H1 (cell line): ENCODE measurements around the gene EXD3. TPM values are rescaled to one million over a fixed set of nuclear protein-coding genes. Genes with fewer than 3 reads are reported as not detected.

Source experiments
- CTCF ChIA-PET: fragments of 300-600 bp; sonication (Branson Sonifier 250); formaldehyde crosslinking; loops from one replicate; lab custom pipeline; 2021; ENCODE audit not compliant: partially characterized antibody; lab: Charles Lee
- POLR2A ChIA-PET: fragments of 300-600 bp; sonication (Branson Sonifier 250); formaldehyde crosslinking; loops from one replicate; lab custom pipeline; 2021; ENCODE audit warnings: inconsistent platforms; ENCODE audit not compliant: partially characterized antibody; lab: Charles Lee
- DNase-seq, 2 experiments: peaks; one replicate each; pipeline versions ENCODE4 v3.0.0 to v3.0.0-alpha.2; 2010 to 2022; ENCODE audit warnings: low spot score in 2 of 2, low read depth in 1 of 2, mixed read lengths in 1 of 2
- FAIRE-seq: peaks from 2 replicates; lab custom pipeline; 2011; peaks lifted over from hg19 to GRCh38; lab: Jason Lieb, UNC
- H2AFZ ChIP-seq: 2 replicates; pipeline ENCODE4 v1.8.1; 2012; ENCODE audit warnings: low read length, inconsistent platforms
- H2AK5ac ChIP-seq: 2 replicates; pipeline ENCODE4 v1.6.1; 2013; ENCODE audit warnings: low read depth, low read length
- H2BK120ac ChIP-seq: replicated peaks from 2 replicates; pipeline ENCODE3; 2013; ENCODE audit warnings: low read depth, low read length, inconsistent platforms
- H2BK12ac ChIP-seq: 2 replicates; pipeline ENCODE4 v1.6.1; 2013; ENCODE audit warnings: low read depth, low read length
- H2BK15ac ChIP-seq: 2 replicates; pipeline ENCODE4 v1.6.1; 2013; ENCODE audit warnings: low read length
- H2BK20ac ChIP-seq: 2 replicates; pipeline ENCODE4 v1.6.1; 2013; ENCODE audit warnings: low read length
- H2BK5ac ChIP-seq: 2 replicates; pipeline ENCODE4 v1.6.1; 2013; ENCODE audit warnings: low read depth, low read length
- H3K14ac ChIP-seq: 2 replicates; pipeline ENCODE4 v1.6.1; 2013; ENCODE audit warnings: inconsistent platforms; ENCODE audit not compliant: insufficient read length
- H3K18ac ChIP-seq: 2 replicates; pipeline ENCODE4 v1.6.1; 2013; ENCODE audit warnings: low read length; ENCODE audit errors: extremely low read depth
- H3K23ac ChIP-seq: 2 replicates; pipeline ENCODE4 v1.6.1; 2013; ENCODE audit warnings: inconsistent platforms; ENCODE audit not compliant: insufficient read length
- H3K23me2 ChIP-seq: 2 replicates; pipeline ENCODE4 v1.6.1; 2013; ENCODE audit warnings: low read depth, low read length
- H3K27ac ChIP-seq: 2 replicates; pipeline ENCODE4 v1.6.1; 2011; ENCODE audit warnings: low read depth, low read length, inconsistent platforms
- H3K27me3 ChIP-seq, 4 experiments: replicated peaks in 1 of 4; 1 replicate in 1 of 4; 2 replicates in 3 of 4; pipeline versions ENCODE4 v1.6.1 to v1.8.1; 2011 to 2013; ENCODE audit warnings: low read length in 3 of 4, mild to moderate bottlenecking in 3 of 4, inconsistent platforms in 2 of 4, mixed read lengths in 2 of 4, moderate library complexity in 1 of 4; ENCODE audit not compliant: control insufficient read depth in 3 of 4, insufficient read depth in 3 of 4; ENCODE audit errors: extremely low read depth in 1 of 4
- H3K36me3 ChIP-seq, 4 experiments: 2 replicates each; pipeline versions ENCODE4 v1.6.1 to v1.8.1; 2011 to 2013; ENCODE audit warnings: mild to moderate bottlenecking in 4 of 4, low read length in 3 of 4, moderate library complexity in 2 of 4, control low read depth in 1 of 4, inconsistent platforms in 1 of 4; ENCODE audit not compliant: insufficient read depth in 4 of 4, control insufficient read depth in 2 of 4
- H3K4ac ChIP-seq: replicated peaks from 2 replicates; pipeline ENCODE3; 2013; ENCODE audit warnings: low read length, low read depth, mixed read lengths, inconsistent platforms; ENCODE audit not compliant: insufficient read length
- H3K4me1 ChIP-seq, 4 experiments: replicated peaks in 1 of 4; 1 replicate in 1 of 4; 2 replicates in 3 of 4; pipeline versions ENCODE4 v1.6.1 to v1.8.1; 2011 to 2013; ENCODE audit warnings: low read length in 3 of 4, inconsistent platforms in 2 of 4, mixed read lengths in 1 of 4; ENCODE audit not compliant: insufficient read depth in 4 of 4, control insufficient read depth in 3 of 4
- H3K4me2 ChIP-seq, 2 experiments: 2 replicates each; pipeline versions ENCODE4 v1.6.1 to v1.8.1; 2011 to 2013; ENCODE audit warnings: low read depth in 2 of 2, low read length in 2 of 2, control low read depth in 1 of 2, inconsistent platforms in 1 of 2, mild to moderate bottlenecking in 1 of 2; ENCODE audit not compliant: insufficient read depth in 1 of 2
- H3K4me3 ChIP-seq, 4 experiments: fragments of 200-600, 300-600 bp in 1 of 4; sonication (generic), shearing (Covaris generic), sonication (Bioruptor Twin) in 1 of 4; 2 replicates each; pipeline versions ENCODE4 v1.5.1 to v1.8.1; 2011 to 2016; ENCODE audit warnings: low read length in 4 of 4, low read depth in 3 of 4, control low read depth in 2 of 4, inconsistent platforms in 2 of 4, mild to moderate bottlenecking in 2 of 4, mixed read lengths in 1 of 4, moderate library complexity in 1 of 4; ENCODE audit not compliant: insufficient read depth in 2 of 4; ENCODE audit errors: extremely low read depth in 1 of 4
- H3K56ac ChIP-seq: replicated peaks from 2 replicates; pipeline ENCODE3; 2013; ENCODE audit warnings: low read depth, mild to moderate bottlenecking, mixed read lengths, low read length, inconsistent platforms; ENCODE audit not compliant: insufficient read length
- H3K79me1 ChIP-seq: 2 replicates; pipeline ENCODE4 v1.6.1; 2013; ENCODE audit warnings: low read depth, low read length, control low read depth
- H3K79me2 ChIP-seq, 2 experiments: 2 replicates each; pipeline versions ENCODE4 v1.6.1 to v1.8.1; 2012 to 2013; ENCODE audit warnings: low read length in 2 of 2, mild to moderate bottlenecking in 2 of 2, inconsistent platforms in 1 of 2; ENCODE audit not compliant: insufficient read depth in 2 of 2, control insufficient read depth in 1 of 2
- H3K9ac ChIP-seq, 4 experiments: replicated peaks in 1 of 4; 1 replicate in 1 of 4; 2 replicates in 3 of 4; pipeline versions ENCODE4 v1.6.1 to v1.8.1; 2011 to 2013; ENCODE audit warnings: low read depth in 3 of 4, low read length in 3 of 4, control low read depth in 2 of 4, mild to moderate bottlenecking in 2 of 4, moderate library complexity in 2 of 4, inconsistent platforms in 1 of 4; ENCODE audit errors: extremely low read depth in 1 of 4
- H3K9me3 ChIP-seq, 2 experiments: 2 replicates each; pipeline versions ENCODE4 v1.6.1 to v1.8.1; 2012 to 2013; ENCODE audit warnings: mild to moderate bottlenecking in 2 of 2, moderate library complexity in 2 of 2, control low read depth in 1 of 2, inconsistent platforms in 1 of 2, low read depth in 1 of 2, low read length in 1 of 2, mixed read lengths in 1 of 2; ENCODE audit not compliant: insufficient read depth in 2 of 2
- H4K20me1 ChIP-seq, 2 experiments: replicated peaks in 1 of 2; 2 replicates each; pipeline versions ENCODE3 to v1.8.1; 2011 to 2013; ENCODE audit warnings: inconsistent platforms in 2 of 2, low read length in 2 of 2, mild to moderate bottlenecking in 1 of 2; ENCODE audit not compliant: insufficient read depth in 2 of 2, control insufficient read depth in 1 of 2
- H4K5ac ChIP-seq: 2 replicates; pipeline ENCODE4 v1.6.1; 2013; ENCODE audit warnings: low read length, low read depth, mixed read lengths, inconsistent platforms; ENCODE audit not compliant: insufficient read length
- H4K8ac ChIP-seq: 2 replicates; pipeline ENCODE4 v1.8.0; 2013; ENCODE audit warnings: mild to moderate bottlenecking, moderate library complexity, low read length, inconsistent platforms; ENCODE audit not compliant: insufficient read depth; ENCODE audit errors: extremely low read depth
- H4K91ac ChIP-seq: replicated peaks from 2 replicates; pipeline ENCODE3; 2013; ENCODE audit warnings: low read length, mixed read lengths, inconsistent platforms; ENCODE audit not compliant: insufficient read length
- RBBP5 ChIP-seq: IDR thresholded peaks from 2 replicates; pipeline ENCODE4 v1.7.1; 2012; ENCODE audit warnings: low read depth, mild to moderate bottlenecking, inconsistent platforms, low read length, moderate library complexity, borderline replicate concordance
- SIRT6 ChIP-seq: IDR thresholded peaks from one replicate; pipeline ENCODE4 v1.7.1; 2012; ENCODE audit warnings: low read length, inconsistent platforms
- TAF7 ChIP-seq: optimal IDR thresholded peaks from 2 replicates; pipeline ENCODE3; 2011; ENCODE audit warnings: low read depth, mild to moderate bottlenecking, inconsistent platforms, low read length, moderate library complexity, borderline replicate concordance
- WGBS, 2 experiments: shearing (Covaris generic) in 1 of 2; methylation state at CpG; one replicate each; pipeline versions ENCODE4 v1.1.6 to v1.1.7; 2013 to 2015; ENCODE audit warnings: low lambda C conversion rate in 2 of 2, mixed read lengths in 2 of 2, inconsistent platforms in 1 of 2, low coverage in 1 of 2, missing lambda C conversion rate in 1 of 2; ENCODE audit not compliant: insufficient replicate concordance in 2 of 2, insufficient coverage in 1 of 2, insufficient read length in 1 of 2; ENCODE audit errors: extremely low coverage in 1 of 2, missing lambda C conversion rate in 1 of 2; 5-methylcytosine and 5-hydroxymethylcytosine counted together
- polyA plus RNA-seq, 7 experiments: library from polyadenylated mRNA; depleted of rRNA in 3 of 7; stranded (reverse) in 5 of 7; unstranded in 2 of 7; fragments of >200 nt in 5 of 7; fragments of 200-250 nt in 2 of 7; gene quantifications; 1 replicate in 5 of 7; 2 replicates in 1 of 7; 4 replicates in 1 of 7; pipeline versions ENCODE4 v1.2.1 to v1.2.3, GENCODE V29; 2011 to 2013; ENCODE audit warnings: missing spikeins in 2 of 7, mixed read lengths in 2 of 7
- total RNA-seq: library from RNA; stranded (reverse); fragmentation: NEBNext Ultra II Directional; extraction: Animal tissue kit (Norgen Biotek cat#: 25700); gene quantifications from 2 replicates; pipeline ENCODE4 v1.2.1, GENCODE V29; 2021

The EXD3 gene
- total and polyA plus RNA-seq, 2 of the 8 experiments (the other 6 are each of a cell fraction or from before 2014, with no cell fraction given): 7.2 to 9.4 TPM

- TF ChIP-seq TAF7 (no peak), SIRT6 (no peak), RBBP5 (no peak)
- Histone ChIP-seq H2BK20ac (no peak overlapping the region), H3K79me2 (no peaks in the 10 kb centered on the region), H3K4ac (no peak overlapping the region), H3K27ac (no peak overlapping the region), H3K27me3 (no peaks in the 10 kb centered on the region), H3K79me1 (no peaks in the 10 kb centered on the region), H2BK5ac (no peak overlapping the region), H3K18ac (no peak overlapping the region), H2AK5ac (no peak overlapping the region), H3K23ac (no peak overlapping the region), H4K91ac (no peak overlapping the region), H3K14ac (no peak overlapping the region), H3K23me2 (no peaks in the 10 kb centered on the region), H4K20me1 (peaks cover 0 to 1% of the 10 kb centered on the region in 2 experiments), H2AFZ (no peak overlapping the region), H4K5ac (no peak overlapping the region), H3K4me3 (no peak overlapping the region), H2BK12ac (no peak overlapping the region), H4K8ac (no peak overlapping the region), H2BK15ac (no peak overlapping the region), H2BK120ac (no peak overlapping the region), H3K4me1 (no peaks in the 10 kb centered on the region; a peak in 1 of 7 replicates), H3K9ac (no peak overlapping the region), H3K4me2 (no peak overlapping the region), H3K9me3 (no peaks in the 10 kb centered on the region), H3K56ac (no peak overlapping the region), H3K36me3 (no peaks in the 10 kb centered on the region)
- FAIRE-seq (no peak), DNase-seq (no peak)
- ChIA-PET CTCF (interaction anchor here (0.8 to 2.1 kb wide), 4 partner anchors 9 to 66 kb away, joined by 3 to 9 read pairs (median 5); partner anchors contain the start of genes EXD3 and NOXA1), POLR2A (no interaction called here)
- WGBS, 2 experiments: 91% methylated on average over 25 of the region's 39 CpGs; no CpG with 5 or more reads in 1 of the 2 experiments
Observed at GRCh38 chr9:137383784-137384756, 38.9 kb downstream of the EXD3 start.
